Neural progenitor cell (in vitro differentiated cells): ENCODE results near the gene PLCG2. TPM values are rescaled to one million over a fixed set of nuclear protein-coding genes. Genes with fewer than 3 reads are reported as not detected.
"Not testable (repeated sequence)": the region's sequence is repeated elsewhere in the genome, so short reads cannot be mapped to it uniquely, and the experiment has no call there.

Experiments used
- DNase-seq: peaks from one replicate; pipeline ENCODE4 v3.0.0-alpha.2; 2016; ENCODE audit warnings: low spot score
- H2AFZ ChIP-seq: fragments of 200-600 bp; sonication (generic); replicated peaks from 2 replicates; pipeline ENCODE4 v1.6.1; 2016; ENCODE audit warnings: antibody characterized with exemption
- H3F3A ChIP-seq: fragments of 200-600 bp; sonication (generic); 2 replicates; pipeline ENCODE4 v1.6.1; 2016; ENCODE audit warnings: antibody characterized with exemption, low read depth
- H3K27ac ChIP-seq: fragments of 200-600 bp; sonication (generic); 2 replicates; pipeline ENCODE4 v1.5.1; 2016; ENCODE audit warnings: mild to moderate bottlenecking
- H3K27me3 ChIP-seq: fragments of 200-600 bp; sonication (generic); 2 replicates; pipeline ENCODE4 v1.6.1; 2016; ENCODE audit warnings: mild to moderate bottlenecking, moderate library complexity
- H3K36me3 ChIP-seq: fragments of 200-600 bp; sonication (generic); 2 replicates; pipeline ENCODE4 v1.5.1; 2016
- H3K4me1 ChIP-seq: fragments of 200-600 bp; sonication (generic); 2 replicates; pipeline ENCODE4 v1.6.1; 2016; ENCODE audit warnings: mixed run types
- H3K4me2 ChIP-seq: fragments of 200-600 bp; sonication (generic); 2 replicates; pipeline ENCODE4 v1.6.1; 2016
- H3K4me3 ChIP-seq: fragments of 200-600 bp; sonication (generic); 2 replicates; pipeline ENCODE4 v1.5.1; 2016
- H3K79me2 ChIP-seq: fragments of 200-600 bp; sonication (generic); 2 replicates; pipeline ENCODE4 v1.6.1; 2016; ENCODE audit warnings: low read depth
- H3K9ac ChIP-seq: fragments of 200-600 bp; sonication (generic); 2 replicates; pipeline ENCODE4 v1.6.1; 2016
- H3K9me3 ChIP-seq: fragments of 200-600 bp; sonication (generic); 2 replicates; pipeline ENCODE4 v1.5.1; 2016; ENCODE audit warnings: low read depth
- H4K20me1 ChIP-seq: fragments of 200-600 bp; sonication (generic); 2 replicates; pipeline ENCODE4 v1.6.1; 2016; ENCODE audit warnings: low read depth
- H3K27ac Mint-ChIP-seq: 3 replicates; pipeline ENCODE4 v1.8.0; 2021; ENCODE audit warnings: mixed read lengths
- H3K27me3 Mint-ChIP-seq: 2 replicates; pipeline ENCODE4 v1.8.0; 2022; ENCODE audit warnings: low read depth, mild to moderate bottlenecking, inconsistent platforms, moderate library complexity, mixed read lengths; ENCODE audit not compliant: insufficient read depth
- H3K36me3 Mint-ChIP-seq: 3 replicates; pipeline ENCODE4 v1.8.0; 2021; ENCODE audit warnings: mixed read lengths
- H3K4me1 Mint-ChIP-seq: 3 replicates; pipeline ENCODE4 v1.8.0; 2021; ENCODE audit warnings: mixed read lengths
- H3K4me3 Mint-ChIP-seq: 3 replicates; pipeline ENCODE4 v1.8.0; 2021; ENCODE audit warnings: mild to moderate bottlenecking, moderate library complexity, mixed read lengths
- H3K9me3 Mint-ChIP-seq: 3 replicates; pipeline ENCODE4 v1.8.0; 2020; ENCODE audit warnings: mixed read lengths
- EZH2 ChIP-seq: fragments of 200-600 bp; sonication (generic); IDR thresholded peaks from 2 replicates; pipeline ENCODE4 v1.6.1; 2017; ENCODE audit warnings: antibody characterized with exemption, mild to moderate bottlenecking, moderate library complexity
- EZH2phosphoT487 ChIP-seq: fragments of 200-600 bp; sonication (generic); IDR thresholded peaks from 2 replicates; pipeline ENCODE4 v1.6.1; 2017; ENCODE audit warnings: antibody characterized with exemption
- total RNA-seq: library from RNA; depleted of rRNA; stranded (reverse); fragments of >200 nt; gene quantifications from 2 replicates; pipeline ENCODE4 v1.2.3, GENCODE V29; 2015; ENCODE audit warnings: low replicate concordance
- TF ChIP-seq, protein P1 (sequence below): fragments of 200-600 bp; sonication (generic); IDR thresholded peaks from 2 replicates; pipeline ENCODE4 v1.5.1; 2017; ENCODE audit warnings: antibody characterized with exemption, mild to moderate bottlenecking

The PLCG2 gene
- total RNA-seq, 1 donor from 2014 or later: 5.0 TPM

- H3K4me1 Mint-ChIP-seq: peaks cover 3% of the 10 kb centered on the region
Observed at GRCh38 chr16:81758376-81758775, 20.7 kb upstream of the PLCG2 start.

GRCh38 chr16:81762322-81762721, 16.8 kb upstream of the PLCG2 start:
- H4K20me1 ChIP-seq, H3K4me3 ChIP-seq, H3K9me3 Mint-ChIP-seq, H3K27me3 Mint-ChIP-seq, DNase-seq, H3K36me3 Mint-ChIP-seq, H3K9ac ChIP-seq, H3K36me3 ChIP-seq, H3K79me2 ChIP-seq, H3K27me3 ChIP-seq, H3K27ac Mint-ChIP-seq, H3K4me3 Mint-ChIP-seq, H3K4me1 Mint-ChIP-seq, H3K4me1 ChIP-seq, H3F3A ChIP-seq, H3K9me3 ChIP-seq, H2AFZ ChIP-seq, H3K4me2 ChIP-seq, H3K27ac ChIP-seq: not testable (repeated sequence)

More at GRCh38 chr16:81758376-81758775, 20.7 kb upstream of the PLCG2 start:
- no peak overlapping the region for H3K9ac ChIP-seq
- H4K20me1 ChIP-seq: no peaks in the 10 kb centered on the region
- no peaks in the 10 kb centered on the region for H3K9me3 ChIP-seq
- Mint-ChIP-seq H3K9me3 (peaks cover 5% of the 10 kb centered on the region), H3K27ac (no peak overlapping the region), H3K36me3 (no peaks in the 10 kb centered on the region), H3K27me3 (peaks cover 6% of the 10 kb centered on the region), H3K4me3 (no peak overlapping the region)
- no peak for DNase-seq
- H3K4me2 ChIP-seq: no peak overlapping the region
- H2AFZ ChIP-seq: no peak overlapping the region
- H3K27ac ChIP-seq: no peak overlapping the region
- H3K79me2 ChIP-seq: no peaks in the 10 kb centered on the region
- no peaks in the 10 kb centered on the region for H3K36me3 ChIP-seq
- H3K4me1 ChIP-seq: no peaks in the 10 kb centered on the region
- H3K27me3 ChIP-seq: no peaks in the 10 kb centered on the region
- H3K4me3 ChIP-seq: no peak overlapping the region
- TF ChIP-seq, protein P1, sequence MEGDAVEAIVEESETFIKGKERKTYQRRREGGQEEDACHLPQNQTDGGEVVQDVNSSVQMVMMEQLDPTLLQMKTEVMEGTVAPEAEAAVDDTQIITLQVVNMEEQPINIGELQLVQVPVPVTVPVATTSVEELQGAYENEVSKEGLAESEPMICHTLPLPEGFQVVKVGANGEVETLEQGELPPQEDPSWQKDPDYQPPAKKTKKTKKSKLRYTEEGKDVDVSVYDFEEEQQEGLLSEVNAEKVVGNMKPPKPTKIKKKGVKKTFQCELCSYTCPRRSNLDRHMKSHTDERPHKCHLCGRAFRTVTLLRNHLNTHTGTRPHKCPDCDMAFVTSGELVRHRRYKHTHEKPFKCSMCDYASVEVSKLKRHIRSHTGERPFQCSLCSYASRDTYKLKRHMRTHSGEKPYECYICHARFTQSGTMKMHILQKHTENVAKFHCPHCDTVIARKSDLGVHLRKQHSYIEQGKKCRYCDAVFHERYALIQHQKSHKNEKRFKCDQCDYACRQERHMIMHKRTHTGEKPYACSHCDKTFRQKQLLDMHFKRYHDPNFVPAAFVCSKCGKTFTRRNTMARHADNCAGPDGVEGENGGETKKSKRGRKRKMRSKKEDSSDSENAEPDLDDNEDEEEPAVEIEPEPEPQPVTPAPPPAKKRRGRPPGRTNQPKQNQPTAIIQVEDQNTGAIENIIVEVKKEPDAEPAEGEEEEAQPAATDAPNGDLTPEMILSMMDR: no peak
- TF ChIP-seq EZH2: no peak
- TF ChIP-seq EZH2phosphoT487: no peak
- H3F3A ChIP-seq: no peaks in the 10 kb centered on the region

- Mint-ChIP-seq H3K27me3 (peaks cover 2% of the 10 kb centered on the region), H3K4me3 (no peak overlapping the region), H3K4me1 (no peaks in the 10 kb centered on the region), H3K36me3 (no peaks in the 10 kb centered on the region), H3K9me3 (no peaks in the 10 kb centered on the region), H3K27ac (no peak overlapping the region)
- Histone ChIP-seq H3K9me3 (no peaks in the 10 kb centered on the region), H3K4me2 (no peak overlapping the region), H3K4me1 (no peaks in the 10 kb centered on the region), H3K36me3 (no peaks in the 10 kb centered on the region), H2AFZ (no peak overlapping the region), H3K9ac (no peak overlapping the region), H3K79me2 (no peaks in the 10 kb centered on the region), H3K4me3 (no peak overlapping the region), H3F3A (no peaks in the 10 kb centered on the region), H3K27ac (no peak overlapping the region), H3K27me3 (no peaks in the 10 kb centered on the region), H4K20me1 (no peaks in the 10 kb centered on the region)
- no peak for TF ChIP-seq EZH2
- TF ChIP-seq EZH2phosphoT487: no peak
- TF ChIP-seq, protein P1: no peak
- no peak for DNase-seq
Observed at GRCh38 chr16:81765111-81765919, 13.8 kb upstream of the PLCG2 start.

DNA sequence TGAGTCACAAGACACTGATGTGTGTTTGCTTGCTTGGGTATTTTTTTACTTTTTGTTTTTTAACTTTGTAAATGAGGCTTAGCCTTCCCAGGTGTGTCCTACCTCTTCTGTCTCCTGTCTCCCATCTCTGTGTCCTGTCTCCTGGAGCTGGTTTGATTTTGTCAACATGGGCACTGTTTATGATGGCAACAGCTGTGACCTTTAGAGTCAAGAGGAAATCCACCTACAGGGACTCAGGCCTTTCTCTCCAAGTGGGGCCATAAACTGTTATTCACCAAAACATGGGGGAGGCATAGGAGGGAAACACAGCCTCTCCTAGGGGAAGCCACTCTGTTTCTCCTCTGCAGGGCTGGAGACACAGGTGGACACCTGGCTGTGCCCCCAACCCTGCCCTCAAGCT, 13.1 kb upstream of the PLCG2 start:
- H3K27me3 Mint-ChIP-seq: peaks cover 2% of the 10 kb centered on the region
- no peaks in the 10 kb centered on the region for H3K27me3 ChIP-seq
- no peak overlapping the region for H3K4me3 ChIP-seq
- peaks cover under 1% of the 10 kb centered on the region for H3F3A ChIP-seq
- H3K36me3 Mint-ChIP-seq: no peaks in the 10 kb centered on the region
- no peak for DNase-seq
- H3K27ac ChIP-seq: no peak overlapping the region
- no peak overlapping the region for H3K4me2 ChIP-seq
- no peaks in the 10 kb centered on the region for H4K20me1 ChIP-seq
- no peaks in the 10 kb centered on the region for H3K9me3 Mint-ChIP-seq
- no peaks in the 10 kb centered on the region for H3K79me2 ChIP-seq
- H3K27ac Mint-ChIP-seq: no peak overlapping the region
- TF ChIP-seq EZH2 (no peak), EZH2phosphoT487 (no peak)
- TF ChIP-seq, protein P1: no peak
- H3K4me3 Mint-ChIP-seq: no peak overlapping the region
- H3K9me3 ChIP-seq: no peaks in the 10 kb centered on the region
- H3K4me1 ChIP-seq: no peaks in the 10 kb centered on the region
- H2AFZ ChIP-seq: no peak overlapping the region
- no peaks in the 10 kb centered on the region for H3K4me1 Mint-ChIP-seq
- H3K36me3 ChIP-seq: no peaks in the 10 kb centered on the region
- H3K9ac ChIP-seq: no peak overlapping the region
